ENCODE data around the gene AKT1S1.
"Not testable (repeated sequence)": the region's sequence is repeated elsewhere in the genome, so short reads cannot be mapped to it uniquely, and the experiment has no call there.

The AKT1S1 gene

DNA sequence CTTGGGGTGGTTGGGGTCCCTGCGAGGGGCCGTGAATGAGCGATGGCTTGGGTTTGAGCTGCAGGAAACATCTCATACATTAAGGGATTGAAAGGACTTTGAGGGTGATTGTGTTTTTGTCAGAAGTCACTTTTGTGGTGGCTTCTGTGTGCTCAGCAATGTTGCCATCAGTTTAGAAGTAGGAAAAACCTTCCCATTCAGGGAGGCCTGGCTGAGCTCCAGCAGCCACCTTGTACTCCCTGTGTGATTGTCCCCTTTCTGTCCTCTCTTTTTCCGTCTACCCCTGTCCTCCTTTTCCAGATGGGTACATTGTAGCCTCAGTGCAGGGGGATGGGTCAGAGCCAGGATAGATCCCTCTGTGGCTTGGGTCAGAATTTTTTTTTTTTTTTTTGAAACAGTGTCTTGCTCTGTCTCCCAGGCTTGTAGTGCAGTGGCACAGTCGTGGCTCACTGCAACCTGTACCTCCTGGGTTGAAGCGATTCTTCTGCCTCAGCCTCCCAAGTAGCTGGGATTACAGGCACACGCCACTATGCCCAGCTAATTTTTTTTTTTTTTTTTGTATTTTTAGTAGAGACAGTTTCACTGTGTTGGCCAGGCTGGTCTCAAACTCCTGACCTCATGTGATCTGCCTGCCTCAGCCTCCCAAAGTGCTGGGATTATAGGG is 57.6 kb downstream of the AKT1S1 start:
- H3K27me3 ChIP-seq (ENCODE audit: control insufficient read depth, insufficient read depth, low read length, poor library complexity, severe bottlenecking); H3K4me1 ChIP-seq (ENCODE audit: control insufficient read depth, insufficient read depth, low read length); H3K9me3 ChIP-seq (ENCODE audit: control insufficient read depth, low read length); H3K27ac ChIP-seq (ENCODE audit: insufficient read depth, low read depth, low read length, poor library complexity, severe bottlenecking): not testable (repeated sequence)
- 90% methylated on average over 7 of the region's 7 CpGs for WGBS, 2 experiments
- Histone ChIP-seq H3K36me3 (ENCODE audit: control insufficient read depth, insufficient read depth, low read length) (peaks cover 13% of the 10 kb centered on the region), H3K4me3 (ENCODE audit: insufficient read depth, low read depth, low read length) (peak overlapping the region; percentile 99)

Measured in ectodermal cell (in vitro differentiated cells).